Islet of Langerhans (tissue), 1 donor: ENCODE measurements around the gene SMOC2.

Source experiments
- FAIRE-seq: peaks from one replicate; lab custom pipeline; 2011; peaks lifted over from hg19 to GRCh38; lab: Jason Lieb, UNC

Gene SMOC2

DNA sequence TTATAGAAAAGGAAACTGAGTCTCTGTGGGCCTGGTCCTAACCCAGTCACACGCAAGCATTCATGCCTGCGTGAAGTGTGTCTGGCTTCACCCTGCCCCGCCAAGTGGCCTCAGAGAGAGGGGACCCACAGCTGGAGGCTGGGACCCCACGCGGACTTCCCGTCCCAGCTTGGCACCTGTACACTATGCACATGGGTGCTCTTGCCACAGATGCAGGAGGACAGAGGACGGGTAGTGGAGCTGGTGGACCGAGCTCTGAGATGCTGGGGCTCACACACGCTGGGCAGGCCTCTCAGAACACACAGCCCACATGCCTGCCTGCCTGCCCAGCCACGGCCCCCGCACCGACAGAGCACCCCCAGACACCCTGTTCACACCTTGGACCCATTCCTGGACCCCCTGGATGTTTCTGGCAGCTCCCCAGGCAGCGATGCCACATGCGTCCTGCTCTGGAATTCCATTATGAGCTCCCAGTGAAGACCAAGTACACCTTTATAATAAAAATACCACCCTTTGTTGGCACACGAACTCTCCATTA, 24.9 kb upstream of the SMOC2 start:
- no peak for FAIRE-seq

DNA sequence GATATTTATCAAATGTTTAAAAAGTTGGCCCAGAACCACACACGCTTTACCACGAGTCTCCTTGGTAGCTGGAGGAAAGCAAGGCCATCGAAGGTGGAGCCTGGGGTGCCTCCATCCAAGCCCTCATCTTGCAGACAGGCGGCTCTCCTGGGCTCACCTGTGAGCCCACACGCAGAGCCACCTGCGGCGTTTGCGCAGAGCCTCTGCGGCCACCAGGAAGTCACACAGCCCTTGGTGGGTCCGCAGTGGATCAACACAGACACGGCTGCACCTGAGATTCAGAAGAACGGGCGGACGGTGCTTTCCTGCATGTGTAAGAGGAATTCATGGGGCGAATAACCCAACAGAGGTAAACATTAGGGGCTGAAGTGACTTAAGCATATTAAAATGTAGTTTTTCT, 24.5 kb upstream of the SMOC2 start:
- no peak for FAIRE-seq

DNA sequence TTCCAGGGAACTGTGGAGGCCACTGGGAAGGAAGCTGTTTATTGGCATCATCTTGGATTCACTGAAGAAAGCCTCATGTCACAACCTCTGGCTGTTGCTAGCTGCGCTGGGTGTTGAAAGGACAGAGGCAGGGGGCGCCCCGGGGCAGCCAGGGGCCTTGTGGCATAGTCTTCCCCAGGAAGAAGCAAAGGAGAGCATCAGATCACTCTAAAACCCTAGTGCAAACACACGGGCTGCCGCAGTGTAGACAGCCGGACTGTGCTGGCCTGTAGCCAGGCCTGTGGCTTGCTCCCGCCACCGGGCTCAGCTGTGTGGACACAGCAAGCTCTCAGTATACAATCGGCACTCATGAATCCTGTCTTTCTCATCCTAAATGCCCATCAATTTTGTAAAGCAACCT, 23.8 kb upstream of the SMOC2 start:
- FAIRE-seq: no peak

DNA sequence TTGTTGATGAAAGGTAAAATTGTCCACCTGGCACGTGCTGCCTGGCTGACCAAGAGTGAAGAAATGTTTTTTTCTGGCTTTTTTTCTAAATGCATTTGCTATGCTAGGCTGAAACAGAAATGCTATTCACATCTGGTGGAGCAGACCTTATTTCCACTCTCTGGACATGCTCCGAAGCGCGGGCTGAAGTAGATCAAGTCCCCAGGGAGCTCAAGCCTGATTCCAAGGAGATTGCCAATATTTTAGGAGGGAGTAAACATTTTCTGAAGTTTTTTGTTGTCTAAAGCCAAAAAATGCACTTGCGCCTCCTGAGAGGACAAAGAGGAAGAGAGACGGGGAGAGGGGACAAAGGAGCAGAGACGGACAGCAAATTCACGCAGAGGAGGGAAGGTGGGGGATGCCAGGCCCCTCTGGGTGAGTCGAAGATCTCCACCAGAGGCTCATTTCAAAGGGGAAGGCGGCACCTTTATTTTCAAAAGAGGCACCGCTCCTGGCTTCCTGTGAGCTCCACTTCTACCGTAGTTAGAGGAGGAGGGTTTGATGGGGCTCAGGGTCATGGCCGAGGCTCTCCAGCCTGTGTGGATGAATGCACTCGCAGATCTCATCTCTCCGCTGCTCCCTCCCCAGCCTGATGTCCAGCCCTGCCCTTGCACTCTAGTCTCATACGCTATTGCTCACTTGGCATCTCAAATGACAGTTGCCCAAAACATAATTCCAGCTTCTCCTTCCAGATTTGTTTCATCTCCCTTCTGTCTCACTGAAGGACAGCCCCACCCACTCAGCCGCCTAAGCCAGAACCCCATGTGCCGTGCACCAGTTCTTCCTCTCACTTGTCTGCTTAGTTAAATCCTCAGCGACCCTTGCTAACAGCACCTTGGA, 23.1 kb upstream of the SMOC2 start:
- no peak for FAIRE-seq

DNA sequence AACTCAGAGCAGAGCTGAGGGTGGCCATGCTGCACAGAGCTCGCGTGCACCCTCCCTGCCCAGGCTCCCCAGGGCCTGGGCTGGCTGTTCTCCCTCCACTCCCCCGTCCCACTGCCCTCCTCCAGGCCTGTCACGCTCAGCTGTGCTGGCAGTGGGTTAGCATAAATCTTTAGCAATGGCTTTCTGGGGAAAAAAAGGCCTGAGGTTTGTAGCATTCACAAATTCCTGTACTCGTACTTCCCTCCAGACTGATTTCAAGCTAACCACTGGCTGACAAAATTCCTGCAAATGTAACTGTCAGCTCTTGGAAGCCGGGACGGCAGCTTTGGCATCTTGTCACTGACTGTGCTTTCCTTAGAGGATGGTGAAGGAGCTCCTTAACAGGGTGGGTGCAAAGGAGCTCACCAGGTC, 22.3 kb upstream of the SMOC2 start:
- FAIRE-seq: no peak

DNA sequence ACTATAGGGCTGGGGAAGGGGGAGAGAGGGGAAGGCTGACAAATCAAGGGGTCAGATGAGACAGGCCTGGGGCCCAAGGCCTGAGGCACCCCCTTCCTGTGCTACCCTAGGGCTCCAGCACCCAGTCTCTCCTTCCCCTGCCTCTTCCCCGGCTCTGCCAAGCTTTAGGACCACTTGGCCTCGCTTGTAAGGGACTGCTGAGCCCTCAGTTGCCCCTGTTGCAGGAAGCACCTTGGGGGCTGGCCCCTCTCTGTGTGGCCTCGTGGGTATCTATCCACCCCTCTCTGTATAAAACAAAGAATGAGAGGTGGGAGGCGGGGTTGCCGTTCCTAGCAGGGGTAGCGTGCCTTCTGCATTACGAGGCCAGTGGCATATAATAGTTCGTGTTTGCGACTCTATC, 21.4 kb upstream of the SMOC2 start:
- FAIRE-seq: no peak

DNA sequence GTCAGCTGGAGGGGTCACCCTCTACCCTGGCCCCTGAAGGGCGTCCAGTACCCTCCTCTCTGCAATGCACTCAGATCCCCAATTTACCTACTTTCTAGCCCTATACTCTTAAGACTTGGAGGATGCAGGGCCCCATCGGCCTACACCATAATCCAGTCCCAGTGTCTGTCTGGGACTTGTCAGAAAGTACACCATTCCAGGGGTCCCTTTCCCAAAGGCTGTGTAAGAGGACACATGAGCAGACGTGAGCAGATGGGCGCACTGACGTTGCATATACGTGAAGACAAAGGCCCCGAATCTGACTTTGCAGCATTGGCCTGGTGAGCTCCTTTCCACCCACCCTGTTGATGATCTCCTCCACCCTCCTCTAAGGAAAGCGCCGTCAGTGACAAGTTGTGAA, 20.9 kb upstream of the SMOC2 start:
- FAIRE-seq: no peak

DNA sequence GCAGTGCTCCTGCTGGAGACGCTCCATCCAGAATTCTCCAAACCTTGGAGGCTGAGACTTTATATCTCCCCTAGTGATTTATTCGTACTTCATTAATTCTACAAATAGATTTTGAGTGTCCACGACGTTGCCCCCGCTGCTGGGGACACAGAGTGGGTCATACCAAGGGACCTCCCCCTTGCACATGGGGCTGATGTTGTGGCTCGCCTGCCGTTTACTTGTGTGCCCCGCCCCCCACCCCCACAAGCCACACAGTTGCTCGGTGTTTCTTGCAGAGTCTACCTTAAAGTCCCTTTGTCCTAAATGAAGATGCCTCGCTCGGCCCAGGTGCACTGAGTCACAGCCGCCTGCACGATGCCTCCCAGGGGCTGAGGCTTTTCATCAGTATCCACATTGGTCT, 20.3 kb upstream of the SMOC2 start:
- FAIRE-seq: no peak

DNA sequence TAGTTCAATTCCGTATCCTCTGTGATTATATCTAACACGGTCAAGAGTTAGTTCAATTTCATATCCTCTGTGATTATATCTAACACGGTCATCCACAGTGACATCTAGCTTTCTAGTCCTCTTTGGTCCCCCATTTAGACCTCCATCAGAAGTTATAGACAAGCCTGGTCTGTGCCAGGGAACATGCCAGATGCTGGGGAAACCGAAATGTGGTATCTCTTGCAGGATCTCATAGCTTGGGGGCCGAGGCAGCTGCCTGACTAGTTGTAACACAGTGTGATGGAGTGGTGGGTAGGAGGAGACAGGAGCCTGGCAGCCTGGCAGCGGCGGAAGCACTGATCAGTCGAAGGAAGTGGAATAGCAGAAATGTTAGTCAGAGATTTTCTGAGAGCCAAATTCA, 13.8 kb upstream of the SMOC2 start:
- FAIRE-seq: no peak

DNA sequence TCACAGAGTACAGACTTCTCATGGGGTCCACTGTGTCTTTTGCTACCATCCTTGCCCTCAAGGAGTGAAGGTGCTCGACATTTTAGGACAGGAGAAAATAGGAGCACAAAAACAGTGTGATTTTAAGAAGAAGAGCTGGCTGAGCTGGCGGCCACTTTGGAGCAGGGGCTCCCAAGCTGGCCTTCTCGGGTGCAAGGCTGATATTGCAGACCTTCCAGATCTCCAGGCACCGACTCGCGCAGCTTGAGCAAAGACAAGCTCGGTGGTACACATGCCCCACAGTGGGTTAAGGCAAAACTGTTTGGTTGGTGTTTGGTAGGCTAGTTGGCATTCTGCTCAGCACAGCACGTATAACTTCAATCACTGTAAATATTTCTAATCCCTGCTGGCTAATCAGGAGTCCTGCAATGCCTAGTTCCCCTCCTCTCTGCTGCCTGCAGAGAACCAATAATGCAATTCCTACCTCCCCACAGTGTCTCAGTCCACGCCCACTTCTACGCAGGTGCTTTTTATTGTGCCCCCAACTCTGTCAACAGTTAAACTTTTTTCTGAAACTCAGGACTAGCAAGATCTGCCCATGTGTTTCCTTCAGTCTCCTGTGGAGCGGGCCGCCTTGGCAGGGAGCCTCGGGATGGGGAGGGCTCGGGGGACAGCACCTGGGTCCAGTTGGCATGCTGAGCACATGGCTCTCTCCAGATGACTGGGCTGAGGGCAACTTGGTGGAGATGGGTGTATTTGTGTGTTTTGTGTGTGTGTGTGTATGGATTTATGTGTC, 12.7 kb upstream of the SMOC2 start:
- FAIRE-seq: no peak

DNA sequence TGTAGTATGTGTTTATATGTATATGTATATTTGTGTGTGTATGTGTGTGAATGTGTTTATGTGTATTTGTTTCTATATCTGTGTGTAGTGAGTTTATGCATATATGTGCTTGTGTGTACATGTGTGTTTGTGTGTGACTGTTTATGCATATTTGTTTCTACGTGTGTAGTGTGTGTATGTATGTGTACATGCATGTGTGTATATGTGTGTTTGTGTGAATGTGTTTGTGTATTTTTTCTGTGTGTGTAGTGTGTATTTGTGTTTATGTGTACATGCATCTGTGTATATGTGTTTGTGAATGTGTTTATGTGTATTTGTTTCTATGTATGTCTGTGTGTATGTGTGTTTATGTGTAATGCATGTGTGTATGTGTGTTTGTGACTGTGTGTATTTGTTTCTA, 12.1 kb upstream of the SMOC2 start:
- FAIRE-seq: no peak

DNA sequence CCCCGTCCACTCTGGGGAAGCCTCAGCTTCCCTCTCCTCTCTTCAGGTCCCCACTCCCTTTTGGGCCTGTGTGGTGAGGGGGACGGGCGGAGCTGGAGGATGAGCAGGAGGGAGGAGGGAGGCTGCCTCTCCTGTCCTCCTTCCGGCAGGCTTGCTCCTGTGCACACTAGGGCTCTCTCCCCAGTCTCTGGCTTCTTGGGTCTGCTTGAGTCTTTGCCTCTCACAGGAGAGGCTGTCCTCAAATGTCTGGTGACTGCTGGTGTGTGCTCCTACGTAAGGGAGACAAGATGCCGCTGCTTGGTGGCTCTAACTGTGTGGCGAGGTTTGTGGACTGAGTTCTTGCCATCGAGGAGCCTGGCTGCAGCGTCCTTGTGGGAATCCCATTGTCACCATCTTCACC, 8.8 kb upstream of the SMOC2 start:
- FAIRE-seq: no peak

DNA sequence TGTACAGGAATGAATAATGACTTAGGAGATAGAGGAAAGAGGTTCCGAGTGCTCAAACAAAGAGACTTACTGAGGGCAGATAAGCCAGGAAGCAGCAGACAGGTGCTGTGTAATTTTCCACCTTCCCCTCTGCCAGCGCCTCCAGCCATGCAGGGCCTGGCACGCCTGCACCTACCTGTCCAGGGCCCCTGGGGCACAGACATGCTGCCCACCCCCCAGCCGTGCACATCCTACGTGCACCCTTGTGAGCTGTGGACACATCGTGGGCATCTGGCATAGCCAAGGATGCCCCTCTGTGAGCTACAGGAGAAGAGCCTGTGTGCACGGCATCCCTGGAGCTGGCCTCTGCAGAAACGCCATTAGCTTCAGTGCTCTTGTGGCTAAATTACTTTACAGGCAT, 7.1 kb upstream of the SMOC2 start:
- no peak for FAIRE-seq

DNA sequence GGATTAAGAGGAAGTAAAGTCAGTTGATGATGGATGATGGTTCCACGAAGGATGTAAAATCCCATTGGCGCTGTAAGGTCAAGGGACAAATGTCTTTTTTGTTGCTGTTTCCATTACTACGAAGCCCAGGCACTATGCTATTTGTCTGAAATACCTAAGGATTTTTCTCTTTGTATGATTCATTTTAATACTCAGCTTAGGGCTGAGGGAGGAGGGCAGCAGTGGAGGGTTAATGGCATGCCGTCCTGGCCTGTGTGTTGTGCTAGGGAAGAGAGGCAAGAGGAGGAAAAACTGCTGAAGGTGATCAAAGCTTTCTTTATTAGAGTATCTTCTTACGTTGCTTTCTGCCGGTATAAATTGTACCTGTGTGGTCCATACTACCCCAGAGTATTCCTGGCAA, 6.5 kb upstream of the SMOC2 start:
- FAIRE-seq: no peak

DNA sequence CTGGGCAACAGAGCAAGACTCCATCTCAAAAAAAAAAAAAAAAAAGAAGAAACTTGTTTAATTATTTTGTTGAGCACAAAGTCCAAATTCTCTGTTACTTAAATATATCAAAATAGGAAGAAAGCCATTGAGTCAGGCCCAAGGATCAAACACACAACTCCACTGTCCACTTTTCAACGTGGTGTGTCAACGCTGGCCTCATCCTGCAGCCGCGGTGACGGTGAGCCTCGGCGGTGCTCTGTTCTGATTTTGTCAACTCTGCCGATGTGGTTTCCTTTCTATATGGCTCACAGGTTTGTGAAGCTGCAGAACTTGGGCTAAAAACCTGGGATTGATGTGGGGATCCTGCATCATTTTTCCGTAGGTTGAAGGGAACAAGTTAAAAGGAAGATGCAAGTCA, 3.2 kb upstream of the SMOC2 start:
- no peak for FAIRE-seq

DNA sequence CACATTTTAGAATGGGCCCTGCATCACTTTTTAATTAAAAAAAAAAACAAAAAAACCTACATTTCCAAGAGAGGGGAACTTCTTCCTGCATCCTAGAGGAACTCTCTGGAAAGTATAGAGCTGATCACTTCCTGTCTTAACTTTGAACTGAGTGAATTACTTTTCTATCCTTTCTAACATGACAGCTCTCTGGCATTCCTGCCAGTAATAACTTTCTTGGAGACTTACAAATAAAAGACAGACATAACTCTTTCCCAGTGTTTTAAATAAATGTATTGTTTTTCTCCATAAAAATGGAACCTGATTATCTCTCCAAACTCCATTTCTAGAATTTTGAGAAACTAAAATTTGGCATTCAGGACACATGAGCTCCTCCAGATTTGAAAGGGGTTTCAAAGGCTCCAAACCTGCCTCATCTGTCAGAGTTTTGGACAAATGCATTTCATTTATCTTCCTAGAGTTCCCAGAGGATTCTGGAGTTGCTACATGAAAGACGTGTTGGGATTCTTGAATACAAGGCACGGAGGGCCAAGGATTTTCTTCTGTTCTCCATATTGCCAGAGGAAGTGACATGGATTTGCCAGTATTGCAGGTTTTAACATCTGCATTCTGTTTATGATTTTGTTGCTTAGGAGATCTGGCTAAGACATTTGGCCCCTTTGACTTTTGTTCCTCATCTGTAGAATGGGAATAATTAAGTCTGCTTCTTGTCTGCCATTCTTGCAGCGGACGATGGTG, 2.0 kb upstream of the SMOC2 start:
- no peak for FAIRE-seq

DNA sequence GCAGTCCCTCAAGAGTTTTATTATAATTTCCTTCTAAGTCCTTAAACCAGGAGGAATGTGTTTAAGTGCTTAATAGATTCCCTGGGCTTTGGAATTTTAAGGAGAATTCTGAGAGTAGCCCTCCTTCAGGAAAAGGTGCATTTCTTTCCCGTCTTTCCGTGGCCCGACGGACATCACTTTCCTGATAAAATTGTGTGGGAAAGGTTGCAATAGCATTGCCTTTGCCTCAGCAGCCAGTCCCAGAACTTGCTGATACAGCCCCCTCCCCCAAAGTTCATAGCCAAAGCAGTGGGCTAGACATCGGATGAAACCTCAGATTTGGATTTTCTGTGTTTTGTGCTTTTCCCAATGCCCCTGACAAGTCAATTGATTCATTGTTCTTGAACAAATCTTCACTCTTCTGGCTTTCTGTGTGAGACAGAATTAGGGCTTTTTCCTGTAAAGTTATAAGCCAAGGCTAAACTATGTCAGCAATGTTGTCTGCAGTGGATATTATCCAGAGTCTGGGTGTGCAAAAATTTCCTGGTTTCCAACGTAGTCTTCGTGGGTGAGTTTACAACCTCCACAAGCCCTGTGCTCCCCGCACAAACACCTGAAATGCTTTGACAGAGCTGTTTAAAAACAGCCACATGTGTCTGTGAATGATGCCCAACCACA, 1.1 kb upstream of the SMOC2 start:
- no peak for FAIRE-seq

DNA sequence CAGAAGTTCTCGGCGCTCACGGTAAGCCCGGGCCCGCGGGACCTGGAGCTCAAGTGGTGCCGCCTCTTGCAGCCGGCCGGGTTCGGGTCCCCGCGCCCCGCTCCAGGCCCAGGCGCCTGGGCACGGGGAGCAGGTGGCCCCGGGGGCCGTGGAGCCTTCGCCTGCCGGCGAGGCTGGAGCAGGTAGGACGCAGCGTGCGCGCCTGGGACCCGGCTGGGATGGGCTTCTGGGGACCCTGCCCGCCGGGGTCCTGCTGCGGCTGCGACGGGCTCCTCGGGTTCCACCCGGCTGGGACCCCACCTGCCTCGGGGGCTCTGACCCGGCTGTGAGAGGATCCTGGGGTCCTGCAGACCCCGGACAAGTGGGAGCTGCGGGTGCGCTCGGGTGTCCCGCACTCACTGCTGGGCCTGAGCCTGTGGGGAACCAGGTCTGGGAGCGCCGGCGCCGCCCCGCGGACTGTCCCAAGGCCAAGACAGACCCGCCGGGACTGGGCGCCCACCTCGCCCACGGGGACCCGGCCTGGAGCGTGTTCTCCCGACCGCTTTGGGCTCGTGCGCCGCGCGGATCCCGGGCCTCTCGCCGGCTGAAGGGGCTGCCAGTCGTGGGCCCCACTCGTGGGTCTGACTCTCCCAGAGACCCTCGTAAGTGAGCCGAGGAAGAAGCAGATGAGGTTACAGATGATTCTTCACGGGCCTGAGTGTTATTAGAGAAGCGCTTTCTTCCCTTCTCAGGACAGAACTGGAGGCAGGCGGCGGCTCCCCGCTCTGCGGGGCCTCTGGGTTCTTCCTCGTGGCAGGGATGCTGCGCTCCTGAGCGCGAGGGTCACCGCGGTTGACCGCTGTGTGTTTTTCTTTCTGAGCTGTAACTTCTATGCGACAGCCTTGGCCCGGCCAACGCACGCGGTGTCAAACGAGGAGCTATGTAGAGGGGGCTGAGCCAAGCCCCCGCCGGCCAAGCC, 729 bp downstream of the SMOC2 start:
- FAIRE-seq: no peak

DNA sequence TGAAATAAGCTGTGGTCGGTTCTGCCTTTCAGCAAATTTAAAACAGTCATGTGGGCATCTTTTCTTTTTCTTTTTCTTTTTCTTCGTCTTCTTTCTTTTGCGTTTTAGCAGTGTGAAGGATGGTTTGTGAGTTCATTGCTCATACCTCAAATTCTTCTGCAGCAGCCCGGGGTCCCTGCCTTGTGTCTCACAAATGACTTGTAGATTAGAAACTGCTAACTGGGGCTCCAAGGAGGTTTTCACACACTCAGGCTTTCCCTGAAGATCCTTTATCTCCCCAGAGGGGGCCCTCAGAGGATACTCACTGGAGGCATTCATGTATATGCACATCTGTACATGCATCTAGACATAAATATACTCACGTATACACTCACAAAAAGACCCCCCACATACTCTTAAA, 1.7 kb downstream of the SMOC2 start:
- no peak for FAIRE-seq

DNA sequence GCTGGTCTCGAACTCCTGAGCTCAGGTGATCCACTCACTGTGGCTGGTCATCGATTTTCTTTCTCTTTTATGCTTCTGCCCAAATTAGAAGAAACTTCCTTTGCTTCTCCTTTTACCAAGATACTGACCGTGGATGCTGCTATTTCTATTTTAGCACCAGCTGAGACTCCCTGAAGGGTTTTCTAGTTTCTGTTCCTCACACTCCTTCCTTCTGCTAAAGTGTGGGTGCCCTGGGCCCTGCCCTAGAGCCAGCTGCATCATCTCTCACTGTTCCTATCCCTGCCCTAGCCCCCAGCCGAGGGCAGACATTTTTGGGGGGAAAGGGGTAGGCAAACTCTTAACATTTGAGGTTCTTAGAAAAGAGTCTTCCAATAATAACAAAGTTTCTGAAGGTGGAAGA, 6.3 kb downstream of the SMOC2 start:
- no peak for FAIRE-seq

DNA sequence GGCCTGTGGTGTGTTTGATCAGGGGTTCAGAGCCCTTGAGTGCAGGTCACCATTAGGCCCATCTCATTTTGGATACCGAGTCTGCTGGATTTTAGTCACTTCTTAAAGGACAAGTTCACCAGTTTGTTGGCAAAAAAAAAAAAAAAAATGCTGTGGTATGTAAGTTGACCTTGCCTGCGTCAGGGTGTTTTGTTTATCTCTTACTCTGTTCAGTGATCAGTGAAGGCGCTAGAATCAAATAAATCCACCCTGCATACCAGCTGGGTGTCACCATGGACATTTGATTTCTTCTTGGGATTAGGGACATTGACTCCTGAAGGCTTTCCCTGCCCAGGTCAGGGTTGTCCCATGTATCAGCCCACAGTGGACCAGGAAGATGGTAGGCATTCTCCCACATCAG, 6.7 kb downstream of the SMOC2 start:
- FAIRE-seq: no peak
